Activated naive CD8-positive, alpha-beta T cell treated with anti-CD3 and anti-CD28 coated beads, Interleukin-2, amount 50 U/mL, for 24 hours (primary cell): ENCODE measurements around the gene CCDC190.

ENCODE experiments used
- ATAC-seq: fragments of 150-1000 bp; cut with Tn5 transposase; one replicate; pipeline ENCODE4 v1.10.0; 2021
- DNase-seq: peaks from one replicate; pipeline ENCODE4 v3.0.0; 2021
- H3K27ac Mint-ChIP-seq: one replicate; pipeline ENCODE4 v1.8.0; 2021; ENCODE audit warnings: mild to moderate bottlenecking, mixed read lengths
- H3K27me3 Mint-ChIP-seq: one replicate; pipeline ENCODE4 v1.8.0; 2021; ENCODE audit warnings: mixed read lengths
- H3K36me3 Mint-ChIP-seq: one replicate; pipeline ENCODE4 v1.8.0; 2021; ENCODE audit warnings: low read depth, mixed read lengths
- H3K4me1 Mint-ChIP-seq: one replicate; pipeline ENCODE4 v1.8.0; 2021; ENCODE audit warnings: mixed read lengths
- H3K4me3 Mint-ChIP-seq: one replicate; pipeline ENCODE4 v1.8.0; 2021; ENCODE audit warnings: mild to moderate bottlenecking, moderate library complexity, mixed read lengths
- H3K9me3 Mint-ChIP-seq: one replicate; pipeline ENCODE4 v1.8.0; 2021; ENCODE audit warnings: mixed read lengths

The CCDC190 gene

GRCh38 chr1:162861101-162861500, at the start of gene CCDC190:
Gene CCDC190, minus strand, starts transcription at chr1:162861175. Its CDS starts 1,529 bp downstream, at chr1:162859646.
- Mint-ChIP-seq H3K4me1 (no peaks in the 10 kb centered on the region), H3K27me3 (peaks cover 11% of the 10 kb centered on the region), H3K4me3 (no peak within 1 kb of the TSS), H3K36me3 (no peaks in the 10 kb centered on the region), H3K9me3 (no peaks in the 10 kb centered on the region), H3K27ac (no peak within 1 kb of the TSS)
- no peak for ATAC-seq
- DNase-seq, result no peak

- no peak for DNase-seq
- Mint-ChIP-seq H3K9me3 (peaks cover 7% of the 10 kb centered on the region), H3K27me3 (no peaks in the 10 kb centered on the region), H3K27ac (no peak overlapping the region), H3K4me3 (no peak overlapping the region), H3K36me3 (peaks cover 1% of the 10 kb centered on the region), H3K4me1 (no peaks in the 10 kb centered on the region)
- no peak for ATAC-seq
Measured at GRCh38 chr1:162910161-162910560, 49.2 kb upstream of the CCDC190 start.

GRCh38 chr1:162908780-162909179, 47.8 kb upstream of the CCDC190 start:
- Mint-ChIP-seq H3K4me1 (no peaks in the 10 kb centered on the region), H3K36me3 (peaks cover 1% of the 10 kb centered on the region), H3K27ac (no peak overlapping the region), H3K4me3 (no peak overlapping the region), H3K9me3 (peaks cover 7% of the 10 kb centered on the region), H3K27me3 (no peaks in the 10 kb centered on the region)
- no peak for DNase-seq
- no peak for ATAC-seq

GRCh38 chr1:162908236-162908635, 47.3 kb upstream of the CCDC190 start:
- Mint-ChIP-seq H3K36me3 (peaks cover 1% of the 10 kb centered on the region), H3K27ac (no peak overlapping the region), H3K4me3 (no peak overlapping the region), H3K9me3 (peaks cover 7% of the 10 kb centered on the region), H3K4me1 (no peaks in the 10 kb centered on the region), H3K27me3 (no peaks in the 10 kb centered on the region)
- ATAC-seq (no peak), DNase-seq (no peak)

- Mint-ChIP-seq H3K27me3 (no peaks in the 10 kb centered on the region), H3K36me3 (no peaks in the 10 kb centered on the region), H3K27ac (no peak overlapping the region), H3K4me1 (no peaks in the 10 kb centered on the region), H3K4me3 (no peak overlapping the region), H3K9me3 (no peaks in the 10 kb centered on the region)
- ATAC-seq, result no peak
- no peak for DNase-seq
Measured at GRCh38 chr1:162906485-162906884, 45.5 kb upstream of the CCDC190 start.

- no peaks in the 10 kb centered on the region for H3K27me3 Mint-ChIP-seq
- DNase-seq (no peak), ATAC-seq (no peak)
- H3K4me3 Mint-ChIP-seq, result no peak overlapping the region
- H3K9me3 Mint-ChIP-seq, result no peaks in the 10 kb centered on the region
- no peaks in the 10 kb centered on the region for H3K36me3 Mint-ChIP-seq
- no peak overlapping the region for H3K27ac Mint-ChIP-seq
- H3K4me1 Mint-ChIP-seq, result no peaks in the 10 kb centered on the region
Measured at GRCh38 chr1:162905174-162906158, 44.5 kb upstream of the CCDC190 start.

GRCh38 chr1:162904579-162904978, 43.6 kb upstream of the CCDC190 start:
- Mint-ChIP-seq H3K36me3 (no peaks in the 10 kb centered on the region), H3K9me3 (no peaks in the 10 kb centered on the region), H3K27ac (no peak overlapping the region), H3K4me3 (no peak overlapping the region), H3K4me1 (no peaks in the 10 kb centered on the region), H3K27me3 (no peaks in the 10 kb centered on the region)
- ATAC-seq, result no peak
- no peak for DNase-seq

GRCh38 chr1:162904023-162904422, 43.0 kb upstream of the CCDC190 start:
- no peaks in the 10 kb centered on the region for H3K9me3 Mint-ChIP-seq
- H3K4me1 Mint-ChIP-seq, result no peaks in the 10 kb centered on the region
- no peaks in the 10 kb centered on the region for H3K27me3 Mint-ChIP-seq

GRCh38 chr1:162903246-162903645, 42.3 kb upstream of the CCDC190 start:
- Mint-ChIP-seq H3K4me1 (no peaks in the 10 kb centered on the region), H3K36me3 (no peaks in the 10 kb centered on the region), H3K4me3 (no peak overlapping the region), H3K9me3 (no peaks in the 10 kb centered on the region), H3K27me3 (no peaks in the 10 kb centered on the region), H3K27ac (no peak overlapping the region)
- no peak for DNase-seq
- ATAC-seq, result no peak

More at GRCh38 chr1:162904023-162904422, 43.0 kb upstream of the CCDC190 start:
- no peak overlapping the region for H3K4me3 Mint-ChIP-seq
- no peaks in the 10 kb centered on the region for H3K36me3 Mint-ChIP-seq
- no peak for ATAC-seq
- no peak overlapping the region for H3K27ac Mint-ChIP-seq
- no peak for DNase-seq

- no peaks in the 10 kb centered on the region for H3K36me3 Mint-ChIP-seq
- no peak overlapping the region for H3K27ac Mint-ChIP-seq
- no peaks in the 10 kb centered on the region for H3K4me1 Mint-ChIP-seq
- H3K9me3 Mint-ChIP-seq, result no peaks in the 10 kb centered on the region
- H3K4me3 Mint-ChIP-seq, result no peak overlapping the region
- DNase-seq, result no peak
- ATAC-seq, result no peak
- no peaks in the 10 kb centered on the region for H3K27me3 Mint-ChIP-seq
Measured at GRCh38 chr1:162902416-162902815, 41.4 kb upstream of the CCDC190 start.

- ATAC-seq (no peak), DNase-seq (no peak)
- Mint-ChIP-seq H3K4me3 (no peak overlapping the region), H3K27me3 (no peaks in the 10 kb centered on the region), H3K36me3 (no peaks in the 10 kb centered on the region), H3K4me1 (no peaks in the 10 kb centered on the region), H3K9me3 (no peaks in the 10 kb centered on the region), H3K27ac (no peak overlapping the region)
Measured at GRCh38 chr1:162901243-162901642, 40.3 kb upstream of the CCDC190 start.

- Mint-ChIP-seq H3K27me3 (no peaks in the 10 kb centered on the region), H3K4me1 (no peaks in the 10 kb centered on the region), H3K36me3 (no peaks in the 10 kb centered on the region), H3K4me3 (no peak overlapping the region), H3K9me3 (no peaks in the 10 kb centered on the region), H3K27ac (no peak overlapping the region)
- no peak for ATAC-seq
- DNase-seq, result no peak
Measured at GRCh38 chr1:162899422-162900146, 38.6 kb upstream of the CCDC190 start.

GRCh38 chr1:162893612-162893908, 32.6 kb upstream of the CCDC190 start:
- DNase-seq (no peak), ATAC-seq (no peak)
- no peak overlapping the region for H3K4me3 Mint-ChIP-seq
- no peaks in the 10 kb centered on the region for H3K36me3 Mint-ChIP-seq
- no peaks in the 10 kb centered on the region for H3K9me3 Mint-ChIP-seq
- H3K27ac Mint-ChIP-seq, result no peak overlapping the region
- peaks cover 10% of the 10 kb centered on the region for H3K27me3 Mint-ChIP-seq
- no peaks in the 10 kb centered on the region for H3K4me1 Mint-ChIP-seq

GRCh38 chr1:162892906-162893611, 32.1 kb upstream of the CCDC190 start:
- ATAC-seq (no peak), DNase-seq (no peak)
- Mint-ChIP-seq H3K4me1 (no peaks in the 10 kb centered on the region), H3K27ac (no peak overlapping the region), H3K9me3 (no peaks in the 10 kb centered on the region), H3K27me3 (peaks cover 10% of the 10 kb centered on the region), H3K36me3 (no peaks in the 10 kb centered on the region), H3K4me3 (no peak overlapping the region)

GRCh38 chr1:162889989-162890388, 29.0 kb upstream of the CCDC190 start:
- no peak overlapping the region for H3K4me3 Mint-ChIP-seq
- no peaks in the 10 kb centered on the region for H3K4me1 Mint-ChIP-seq

More at GRCh38 chr1:162889989-162890388, 29.0 kb upstream of the CCDC190 start:
- ATAC-seq, result no peak
- Mint-ChIP-seq H3K9me3 (no peaks in the 10 kb centered on the region), H3K36me3 (no peaks in the 10 kb centered on the region), H3K27ac (no peak overlapping the region), H3K27me3 (peaks cover 10% of the 10 kb centered on the region)
- DNase-seq, result no peak
